Ascending aorta (tissue), 2 donors: ENCODE results near the gene OSBPL9. TPM values are rescaled to one million over a fixed set of nuclear protein-coding genes. Genes with fewer than 3 reads are reported as not detected.

Experiments
- DNase-seq, 2 donors: peaks; one replicate each; pipeline ENCODE4 v3.0.0-alpha.2; 2019; ENCODE audit warnings: low spot score in 2 of 2
- H3K27ac ChIP-seq, 2 donors: fragments of 200-600 bp; sonication (generic); one replicate each; pipeline ENCODE4 v1.5.1; 2016 to 2017; ENCODE audit warnings: mild to moderate bottlenecking in 1 of 2
- H3K27me3 ChIP-seq: fragments of 200-600 bp; sonication (generic); one replicate; pipeline ENCODE4 v1.5.1; 2017
- H3K36me3 ChIP-seq, 2 donors: fragments of 200-600 bp; sonication (generic); one replicate each; pipeline ENCODE4 v1.5.1; 2016
- H3K4me1 ChIP-seq, 2 donors: fragments of 200-600 bp; sonication (generic); one replicate each; pipeline ENCODE4 v1.5.1; 2016 to 2017; ENCODE audit warnings: mild to moderate bottlenecking in 1 of 2
- H3K4me3 ChIP-seq, 2 donors: fragments of 200-600 bp; sonication (generic); one replicate each; pipeline ENCODE4 v1.5.1; 2016 to 2017; ENCODE audit warnings: mild to moderate bottlenecking in 1 of 2
- H3K9me3 ChIP-seq, 2 donors: fragments of 200-600 bp; sonication (generic); one replicate each; pipeline ENCODE4 v1.5.1; 2016
- CTCF ChIP-seq, 3 experiments: fragments of 200-600 bp in 2 of 3; fragments of 450-650 bp in 1 of 3; sonication (generic) in 2 of 3; IDR thresholded peaks; one replicate each; pipeline ENCODE4 v1.5.1; 2016 to 2019; ENCODE audit warnings: antibody characterized with exemption in 3 of 3, mild to moderate bottlenecking in 1 of 3, moderate library complexity in 1 of 3
- intact Hi-C: fragments of 100-400 bp; cut with DNase I; formaldehyde crosslinking; loops from one replicate; pipeline ENCODE4 v1.15.1; 2023
- total RNA-seq: library from RNA; depleted of rRNA; stranded (reverse); fragments of >200 nt; gene quantifications from one replicate; pipeline ENCODE4 v1.1.0, GENCODE V29; 2016

The OSBPL9 gene
- total RNA-seq, 1 donor from 2014 or later: 101 TPM

- no peak overlapping the region for H3K4me3 ChIP-seq
- DNase-seq: no peak
- no peaks in the 10 kb centered on the region for H3K27me3 ChIP-seq
- H3K9me3 ChIP-seq: no peaks in the 10 kb centered on the region
- no peak for TF ChIP-seq CTCF (IDR thresholded peaks at IDR 0.05)
- H3K4me1 ChIP-seq: peaks cover 0 to 8% of the 10 kb centered on the region in 2 donors
- H3K36me3 ChIP-seq: peaks cover 0 to 11% of the 10 kb centered on the region in 2 donors
- H3K27ac ChIP-seq: no peak overlapping the region
- intact Hi-C loops: no loop called here
Observed at GRCh38 chr1:51744506-51745303, 127.8 kb downstream of the OSBPL9 start.

DNA sequence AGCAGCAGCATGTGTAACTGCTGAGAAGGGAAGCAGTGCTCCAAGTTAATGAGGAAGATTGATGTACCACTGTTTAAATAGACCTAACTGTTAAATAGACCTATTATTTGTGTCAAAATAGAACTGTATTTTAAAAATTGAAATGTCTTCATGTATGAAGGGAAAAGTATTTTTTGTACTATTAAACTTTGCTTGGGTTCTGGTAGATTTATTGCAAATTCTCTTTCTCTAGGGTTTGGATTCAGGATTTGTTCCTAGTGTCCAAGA lies 128.3 kb downstream of the OSBPL9 start:
- TF ChIP-seq CTCF (IDR thresholded peaks at IDR 0.05): no peak
- Histone ChIP-seq H3K27ac (no peak overlapping the region), H3K27me3 (no peaks in the 10 kb centered on the region), H3K9me3 (no peaks in the 10 kb centered on the region), H3K4me1 (peaks cover 0 to 8% of the 10 kb centered on the region in 2 donors), H3K36me3 (peaks cover 0 to 11% of the 10 kb centered on the region in 2 donors), H3K4me3 (no peak overlapping the region)
- intact Hi-C loops: no loop called here
- no peak for DNase-seq

DNA sequence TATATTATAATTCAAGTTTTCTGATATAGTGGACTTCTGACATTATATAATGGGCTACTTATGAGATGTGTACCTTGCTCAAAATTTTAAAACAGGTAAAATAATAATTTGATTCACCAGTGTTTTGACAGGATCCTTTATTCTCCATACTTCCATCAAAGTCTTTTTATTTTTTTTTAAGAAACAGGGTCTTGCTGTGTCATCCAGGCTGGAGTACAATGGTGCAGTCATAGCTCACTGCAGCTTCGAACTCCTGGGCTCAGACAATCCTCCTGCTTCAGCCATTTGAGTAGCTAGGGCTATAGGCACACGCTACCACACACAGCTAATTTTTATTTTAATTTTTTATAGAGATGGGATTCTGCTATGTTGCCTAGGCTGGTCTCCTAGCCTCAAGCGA lies 132.3 kb downstream of the OSBPL9 start:
- TF ChIP-seq CTCF (IDR thresholded peaks at IDR 0.05): no peak
- peaks cover 0 to 8% of the 10 kb centered on the region in 2 donors for H3K4me1 ChIP-seq
- peaks cover 0 to 21% of the 10 kb centered on the region in 2 donors for H3K36me3 ChIP-seq
- no peaks in the 10 kb centered on the region for H3K9me3 ChIP-seq
- no peak for DNase-seq
- no peak overlapping the region for H3K27ac ChIP-seq
- no peak overlapping the region for H3K4me3 ChIP-seq
- no peaks in the 10 kb centered on the region for H3K27me3 ChIP-seq
- intact Hi-C loops: no loop called here

DNA sequence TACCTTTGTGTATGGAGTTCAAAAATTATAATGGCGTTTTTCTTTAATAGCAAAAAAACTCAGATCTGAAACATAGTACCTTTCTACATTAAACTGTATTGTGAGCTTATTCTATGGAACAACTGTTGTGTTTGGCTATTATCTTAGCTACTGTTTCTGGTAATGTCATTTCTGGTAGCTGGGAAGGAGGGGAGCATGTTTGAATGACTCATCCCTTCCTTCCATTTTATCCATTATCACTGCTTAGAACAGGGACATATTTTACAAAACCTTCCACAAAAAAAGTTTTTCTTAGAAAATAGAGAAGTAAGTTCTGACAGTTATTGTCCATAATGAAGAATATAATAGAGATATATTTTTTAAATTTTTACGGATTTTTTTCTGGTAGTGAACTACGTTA lies 133.3 kb downstream of the OSBPL9 start:
- Histone ChIP-seq H3K9me3 (no peaks in the 10 kb centered on the region), H3K27ac (no peak overlapping the region), H3K36me3 (peaks cover 0 to 21% of the 10 kb centered on the region in 2 donors), H3K4me3 (no peak overlapping the region), H3K4me1 (no peaks in the 10 kb centered on the region), H3K27me3 (no peaks in the 10 kb centered on the region)
- no peak for TF ChIP-seq CTCF (IDR thresholded peaks at IDR 0.05)
- no peak for DNase-seq
- intact Hi-C loops: no loop called here

GRCh38 chr1:51750729-51751128 lies 133.8 kb downstream of the OSBPL9 start:
- DNase-seq: no peak
- H3K9me3 ChIP-seq: no peaks in the 10 kb centered on the region
- intact Hi-C loops: no loop called here
- H3K4me3 ChIP-seq: no peak overlapping the region
- H3K4me1 ChIP-seq: no peaks in the 10 kb centered on the region
- H3K27ac ChIP-seq: no peak overlapping the region
- TF ChIP-seq CTCF (IDR thresholded peaks at IDR 0.05): no peak
- peaks cover 0 to 26% of the 10 kb centered on the region in 2 donors for H3K36me3 ChIP-seq
- H3K27me3 ChIP-seq: no peaks in the 10 kb centered on the region
